Parathyroid adenoma (tissue), 2 donors: ENCODE data around the gene PIN4.

ENCODE experiments used
- H2AFZ ChIP-seq: fragments of 300-600 bp; sonication (generic); one replicate; pipeline ENCODE4 v1.7.0; 2017; ENCODE audit warnings: antibody characterized with exemption, mild to moderate bottlenecking
- H3K27ac ChIP-seq: fragments of 300-600 bp; sonication (generic); one replicate; pipeline ENCODE4 v1.7.0; 2017
- H3K27me3 ChIP-seq: fragments of 300-600 bp; sonication (generic); one replicate; pipeline ENCODE4 v1.7.0; 2017; ENCODE audit warnings: low read length; ENCODE audit not compliant: control insufficient read depth, insufficient read depth
- H3K36me3 ChIP-seq: fragments of 300-600 bp; sonication (generic); one replicate; pipeline ENCODE4 v1.7.0; 2017; ENCODE audit warnings: low read length; ENCODE audit not compliant: control insufficient read depth, insufficient read depth
- H3K4me1 ChIP-seq: fragments of 300-600 bp; sonication (generic); one replicate; pipeline ENCODE4 v1.7.0; 2017; ENCODE audit warnings: control low read depth
- H3K4me2 ChIP-seq: fragments of 300-600 bp; sonication (generic); one replicate; pipeline ENCODE4 v1.7.0; 2017; ENCODE audit warnings: low read length
- H3K4me3 ChIP-seq: fragments of 300-600 bp; sonication (generic); one replicate; pipeline ENCODE4 v1.7.0; 2017; ENCODE audit warnings: low read depth, low read length
- H3K79me2 ChIP-seq: fragments of 300-600 bp; sonication (generic); one replicate; pipeline ENCODE4 v1.7.0; 2017; ENCODE audit warnings: control low read depth
- H3K9ac ChIP-seq: fragments of 300-600 bp; sonication (generic); one replicate; pipeline ENCODE4 v1.7.0; 2017; ENCODE audit warnings: mild to moderate bottlenecking
- H3K9me3 ChIP-seq: fragments of 300-600 bp; sonication (generic); one replicate; pipeline ENCODE4 v1.7.0; 2017; ENCODE audit warnings: low read length; ENCODE audit not compliant: control insufficient read depth
- CTCF ChIP-seq: fragments of 300-600 bp; sonication (generic); IDR thresholded peaks from one replicate; pipeline ENCODE4 v1.7.0; 2017; ENCODE audit warnings: antibody characterized with exemption, mild to moderate bottlenecking
- donor health status: primary hyperparathyroidism.

The PIN4 gene

GRCh38 chrX:72181178-72182125 lies at the start of gene PIN4:
Gene PIN4, plus strand, starts transcription at chrX:72181757. Its CDS starts 29 bp downstream, at chrX:72181786.
- Histone ChIP-seq H3K9me3 (no peaks in the 10 kb centered on the region), H3K4me3 (peak within 1 kb of the TSS; percentile 79), H3K27me3 (no peaks in the 10 kb centered on the region), H2AFZ (peak within 1 kb of the TSS; percentile 93), H3K4me2 (peak within 1 kb of the TSS; percentile 73), H3K79me2 (peaks cover 7% of the 10 kb centered on the region), H3K9ac (no peak within 1 kb of the TSS), H3K4me1 (no peaks in the 10 kb centered on the region), H3K36me3 (no peaks in the 10 kb centered on the region), H3K27ac (peak within 1 kb of the TSS; percentile 85)
- TF ChIP-seq CTCF = no peak

GRCh38 chrX:72132456-72132855 lies 49.1 kb upstream of the PIN4 start:
- Histone ChIP-seq H3K27ac (peak overlapping the region; percentile 60), H3K27me3 (no peaks in the 10 kb centered on the region), H3K79me2 (no peaks in the 10 kb centered on the region), H3K4me3 (peak overlapping the region; percentile 54), H2AFZ (peak overlapping the region; percentile 53), H3K4me2 (peak overlapping the region; percentile 62), H3K36me3 (no peaks in the 10 kb centered on the region), H3K9me3 (no peaks in the 10 kb centered on the region), H3K9ac (no peak overlapping the region), H3K4me1 (peaks cover 3% of the 10 kb centered on the region)
- no peak for TF ChIP-seq CTCF

- TF ChIP-seq CTCF = no peak
- Histone ChIP-seq H3K36me3 (no peaks in the 10 kb centered on the region), H3K4me1 (peaks cover 3% of the 10 kb centered on the region), H3K27me3 (no peaks in the 10 kb centered on the region), H3K79me2 (no peaks in the 10 kb centered on the region), H3K4me3 (no peak overlapping the region), H3K4me2 (no peak overlapping the region), H3K9ac (no peak overlapping the region), H3K27ac (no peak overlapping the region), H3K9me3 (no peaks in the 10 kb centered on the region), H2AFZ (no peak overlapping the region)
Observed at GRCh38 chrX:72133851-72134546, 47.6 kb upstream of the PIN4 start.

- no peaks in the 10 kb centered on the region for H3K79me2 ChIP-seq
- H2AFZ ChIP-seq = no peak overlapping the region
- H3K4me1 ChIP-seq = no peaks in the 10 kb centered on the region
- H3K36me3 ChIP-seq = no peaks in the 10 kb centered on the region
- H3K4me3 ChIP-seq = no peak overlapping the region
- H3K9ac ChIP-seq = no peak overlapping the region
- H3K27me3 ChIP-seq = no peaks in the 10 kb centered on the region
- H3K9me3 ChIP-seq = no peaks in the 10 kb centered on the region
- no peak overlapping the region for H3K27ac ChIP-seq
- H3K4me2 ChIP-seq = no peak overlapping the region
- TF ChIP-seq CTCF = no peak
Observed at GRCh38 chrX:72137846-72138495, 43.6 kb upstream of the PIN4 start.
